Fibroblast of gingiva (primary cell): Measurements from ENCODE around the gene EIF5.

ENCODE experiments used
- DNase-seq: peaks from one replicate; pipeline ENCODE4 v3.0.0-alpha.2; 2011; ENCODE audit warnings: low read depth

The EIF5 gene

GRCh38 chr14:103372017-103372416, 38.0 kb downstream of the EIF5 start:
- no peak for DNase-seq

- DNase-seq = peak; percentile 72
Observed at GRCh38 chr14:103372552-103373304, 38.7 kb downstream of the EIF5 start.

GRCh38 chr14:103374121-103374520, 40.1 kb downstream of the EIF5 start:
- DNase-seq = no peak

- no peak for DNase-seq
Observed at GRCh38 chr14:103377522-103378037, 43.5 kb downstream of the EIF5 start.

GRCh38 chr14:103378038-103378854, 44.2 kb downstream of the EIF5 start:
- no peak for DNase-seq

- DNase-seq = peak; percentile 56
Observed at GRCh38 chr14:103380719-103381377, 46.8 kb downstream of the EIF5 start.

- peak; percentile 47 for DNase-seq
Observed at GRCh38 chr14:103382376-103382775, 48.3 kb downstream of the EIF5 start.

- DNase-seq = no peak
Observed at GRCh38 chr14:103384450-103385151, 50.6 kb downstream of the EIF5 start.

- peak; percentile 96 for DNase-seq
Observed at GRCh38 chr14:103385152-103385928, 51.3 kb downstream of the EIF5 start, which contains the start of gene MARK3. MARK3 (plus strand) TSS chr14:103385415; CDS start chr14:103386030, 615 bp downstream.

- peak; percentile 47 for DNase-seq
Observed at GRCh38 chr14:103385929-103386712, 52.1 kb downstream of the EIF5 start.

- DNase-seq = no peak
Observed at GRCh38 chr14:103386713-103387329, 52.8 kb downstream of the EIF5 start.

- no peak for DNase-seq
Observed at GRCh38 chr14:103388664-103389063, 54.6 kb downstream of the EIF5 start.

GRCh38 chr14:103390605-103391004, 56.6 kb downstream of the EIF5 start:
- DNase-seq = no peak

GRCh38 chr14:103391048-103391447, 57.0 kb downstream of the EIF5 start:
- DNase-seq = peak; percentile 88

GRCh38 chr14:103392106-103392505, 58.1 kb downstream of the EIF5 start:
- no peak for DNase-seq

GRCh38 chr14:103392572-103392971, 58.5 kb downstream of the EIF5 start:
- DNase-seq = no peak

- no peak for DNase-seq
Observed at GRCh38 chr14:103393070-103393469, 59.0 kb downstream of the EIF5 start.

- DNase-seq = peak; percentile 42
Observed at GRCh38 chr14:103393676-103394626, 59.9 kb downstream of the EIF5 start.
